ENCODE data around the gene FTCDNL1.

The FTCDNL1 gene

DNA sequence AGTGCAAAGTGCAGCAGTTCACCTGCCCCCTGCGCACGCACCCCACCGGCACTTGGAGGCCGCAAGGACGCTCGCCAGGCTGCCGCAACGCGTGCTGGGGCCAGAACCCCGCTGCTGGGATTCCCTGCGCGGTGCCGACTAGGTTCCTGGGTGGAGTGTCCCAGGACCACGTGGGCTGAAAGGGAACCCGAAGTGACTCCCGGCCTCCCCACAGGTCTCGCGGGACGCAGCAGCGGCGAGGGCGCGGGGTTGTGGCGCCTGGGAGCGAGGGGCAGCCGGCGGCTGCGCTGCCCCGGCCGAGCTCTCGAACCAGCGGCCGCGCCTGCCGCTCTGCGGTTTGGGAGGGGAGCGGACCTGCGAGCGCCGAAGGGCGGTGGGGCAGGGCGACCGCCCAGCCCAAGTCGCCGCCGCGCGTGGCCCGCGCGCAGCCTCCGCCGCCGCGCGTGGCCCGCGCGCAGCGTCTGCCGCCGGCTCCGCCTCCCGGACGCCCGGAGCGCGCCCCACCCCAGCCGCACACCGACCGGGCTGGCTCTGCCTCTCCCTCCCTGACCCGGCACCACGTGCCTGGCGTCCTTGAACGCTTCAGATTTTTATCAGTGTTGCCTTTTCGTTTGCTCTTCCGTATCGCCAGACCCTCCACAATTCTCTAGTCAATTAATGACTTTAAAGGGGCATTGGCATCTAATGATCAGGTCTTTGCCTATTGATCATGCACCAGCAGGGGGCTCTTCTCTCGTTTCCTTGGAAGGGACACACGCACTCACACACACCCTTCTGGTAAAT is at the start of gene FTCDNL1:
Gene FTCDNL1, minus strand, starts transcription at position 475 of the 783 bp plus-strand sequence. CDS start 2,230 bp downstream, outside the sequence.
- TF ChIP-seq, protein P1, sequence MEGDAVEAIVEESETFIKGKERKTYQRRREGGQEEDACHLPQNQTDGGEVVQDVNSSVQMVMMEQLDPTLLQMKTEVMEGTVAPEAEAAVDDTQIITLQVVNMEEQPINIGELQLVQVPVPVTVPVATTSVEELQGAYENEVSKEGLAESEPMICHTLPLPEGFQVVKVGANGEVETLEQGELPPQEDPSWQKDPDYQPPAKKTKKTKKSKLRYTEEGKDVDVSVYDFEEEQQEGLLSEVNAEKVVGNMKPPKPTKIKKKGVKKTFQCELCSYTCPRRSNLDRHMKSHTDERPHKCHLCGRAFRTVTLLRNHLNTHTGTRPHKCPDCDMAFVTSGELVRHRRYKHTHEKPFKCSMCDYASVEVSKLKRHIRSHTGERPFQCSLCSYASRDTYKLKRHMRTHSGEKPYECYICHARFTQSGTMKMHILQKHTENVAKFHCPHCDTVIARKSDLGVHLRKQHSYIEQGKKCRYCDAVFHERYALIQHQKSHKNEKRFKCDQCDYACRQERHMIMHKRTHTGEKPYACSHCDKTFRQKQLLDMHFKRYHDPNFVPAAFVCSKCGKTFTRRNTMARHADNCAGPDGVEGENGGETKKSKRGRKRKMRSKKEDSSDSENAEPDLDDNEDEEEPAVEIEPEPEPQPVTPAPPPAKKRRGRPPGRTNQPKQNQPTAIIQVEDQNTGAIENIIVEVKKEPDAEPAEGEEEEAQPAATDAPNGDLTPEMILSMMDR (IDR thresholded peaks at IDR 0.05; ENCODE audit: unreplicated experiment in 3 of 3) = peak; percentile 48 to 67 (median 50)
- H3K27ac Mint-ChIP-seq = peak within 1 kb of the TSS; percentile 8 to 28 (median 9)
- peaks cover 5% of the 10 kb centered on the region for H3K4me1 Mint-ChIP-seq
- no peaks in the 10 kb centered on the region for H3K36me3 Mint-ChIP-seq (ENCODE audit: low read depth)
- peaks cover 72% of the 10 kb centered on the region for H3K27me3 Mint-ChIP-seq (ENCODE audit: low read depth)
- peak within 1 kb of the TSS; percentile 90 to 98 (median 98) for H3K4me3 Mint-ChIP-seq
- H3K9me3 Mint-ChIP-seq = no peaks in the 10 kb centered on the region

DNA sequence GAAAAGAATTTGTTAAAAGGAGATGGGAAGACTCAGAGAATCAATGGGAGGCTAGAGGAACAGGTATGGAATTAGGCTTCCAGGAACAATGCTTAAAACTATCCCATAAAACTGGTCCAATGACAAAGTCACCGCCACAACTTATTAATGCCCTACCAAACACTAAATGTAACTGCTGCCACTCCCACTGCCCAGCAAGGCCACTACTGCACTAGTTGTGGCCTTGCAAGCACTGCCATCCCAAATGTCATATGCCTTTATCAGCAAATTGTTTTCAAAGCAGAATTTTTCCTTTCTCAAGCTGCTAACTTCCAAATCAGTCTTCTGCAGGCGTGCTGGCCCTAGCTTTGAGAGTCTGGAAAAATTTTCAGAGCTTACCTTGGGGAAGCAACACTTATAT is 45.6 kb upstream of the FTCDNL1 start:
- H3K36me3 Mint-ChIP-seq (ENCODE audit: low read depth) = no peaks in the 10 kb centered on the region
- no peak overlapping the region for H3K4me3 Mint-ChIP-seq
- TF ChIP-seq, protein P1 (IDR thresholded peaks at IDR 0.05; ENCODE audit: unreplicated experiment in 3 of 3) = no peak
- no peaks in the 10 kb centered on the region for H3K27me3 Mint-ChIP-seq (ENCODE audit: low read depth)
- no peak overlapping the region for H3K27ac Mint-ChIP-seq
- H3K9me3 Mint-ChIP-seq = peaks cover 3% of the 10 kb centered on the region
- H3K4me1 Mint-ChIP-seq = peaks cover 6% of the 10 kb centered on the region

DNA sequence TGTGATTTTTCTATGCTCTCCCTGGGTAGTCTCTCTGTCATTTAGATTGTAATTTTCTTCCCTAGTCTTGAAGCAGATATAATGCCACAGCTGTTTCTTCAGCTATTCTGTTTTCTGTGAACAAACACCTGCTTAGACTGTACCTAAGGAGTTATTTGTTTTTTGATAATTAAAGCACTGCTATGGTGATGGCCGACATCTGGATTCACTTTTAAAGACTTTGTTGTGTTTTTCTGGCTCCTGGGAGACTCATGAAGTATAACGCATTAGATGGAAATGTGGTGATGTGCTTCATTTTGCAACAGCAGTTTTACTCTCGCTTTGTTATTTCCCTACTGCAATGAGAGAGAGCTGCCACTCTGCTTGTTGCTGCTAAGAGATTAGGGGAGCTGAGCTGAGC is 44.4 kb upstream of the FTCDNL1 start:
- H3K4me1 Mint-ChIP-seq = peaks cover 6% of the 10 kb centered on the region

DNA sequence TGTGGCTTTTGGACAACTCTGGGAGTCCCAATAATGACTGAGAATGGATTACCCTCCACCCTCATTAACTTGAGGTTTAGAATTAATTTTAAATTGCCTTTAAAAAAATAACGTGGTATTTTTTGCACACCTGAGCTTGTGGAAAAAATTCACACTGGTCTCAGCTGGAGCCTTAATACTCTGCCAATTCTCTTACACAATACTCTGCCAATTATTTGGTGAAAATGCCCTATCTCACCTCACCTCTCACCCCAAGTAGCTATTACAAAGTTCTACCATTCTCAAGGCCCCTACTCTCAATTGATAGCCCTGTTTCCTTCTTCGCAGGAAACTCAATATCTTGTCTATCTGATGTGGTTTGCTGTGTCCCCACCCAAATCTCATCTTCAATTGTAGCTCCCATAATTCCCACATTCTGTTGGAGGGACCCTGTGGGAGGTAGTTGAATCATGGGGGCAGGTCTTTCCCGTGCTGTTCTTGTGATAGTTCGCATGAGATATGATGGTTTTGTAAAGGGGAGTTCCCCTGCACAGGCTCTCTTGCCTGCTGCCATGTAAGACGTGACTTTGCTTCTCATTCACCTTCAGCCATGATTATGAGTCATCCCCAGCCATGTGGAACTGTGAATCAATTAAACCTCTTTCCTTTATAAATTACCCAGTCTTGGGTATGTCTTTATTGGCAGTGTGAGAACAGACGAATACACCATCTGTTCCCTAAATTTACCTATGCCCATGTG is 32.7 kb upstream of the FTCDNL1 start:
- TF ChIP-seq, protein P1 (IDR thresholded peaks at IDR 0.05; ENCODE audit: unreplicated experiment in 3 of 3) = no peak
- Mint-ChIP-seq H3K36me3 (ENCODE audit: low read depth) (no peaks in the 10 kb centered on the region), H3K27ac (no peak overlapping the region), H3K27me3 (ENCODE audit: low read depth) (peaks cover 4% of the 10 kb centered on the region), H3K4me3 (no peak overlapping the region), H3K9me3 (peaks cover 1% of the 10 kb centered on the region), H3K4me1 (no peaks in the 10 kb centered on the region)

More for the DNA sequence above, 44.4 kb upstream of the FTCDNL1 start:
- TF ChIP-seq, protein P1 (IDR thresholded peaks at IDR 0.05; ENCODE audit: unreplicated experiment in 3 of 3) = no peak
- no peak overlapping the region for H3K4me3 Mint-ChIP-seq
- H3K36me3 Mint-ChIP-seq (ENCODE audit: low read depth) = no peaks in the 10 kb centered on the region
- no peaks in the 10 kb centered on the region for H3K27me3 Mint-ChIP-seq (ENCODE audit: low read depth)
- H3K9me3 Mint-ChIP-seq = peaks cover 3% of the 10 kb centered on the region
- H3K27ac Mint-ChIP-seq = no peak overlapping the region

DNA sequence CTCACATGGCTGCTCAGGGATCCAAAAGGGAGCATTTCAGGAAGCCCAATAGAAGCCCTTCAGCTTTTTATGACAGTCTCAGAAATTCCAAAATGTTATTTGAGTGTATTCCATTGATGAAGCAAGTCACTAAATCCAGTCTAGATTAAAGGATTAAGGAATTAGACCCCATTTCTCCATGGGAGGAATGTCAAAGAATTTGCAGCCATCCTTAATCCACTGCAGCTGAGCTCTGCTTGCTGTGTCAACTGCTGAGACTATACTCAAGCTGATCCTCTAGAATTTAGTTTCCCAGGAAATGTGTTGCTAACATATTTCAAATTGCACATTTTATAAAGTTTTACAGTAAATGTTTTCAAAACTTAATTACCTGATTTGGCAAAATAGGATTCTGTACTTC is 31.7 kb upstream of the FTCDNL1 start:
- Mint-ChIP-seq H3K4me1 (no peaks in the 10 kb centered on the region), H3K27ac (no peak overlapping the region), H3K36me3 (ENCODE audit: low read depth) (no peaks in the 10 kb centered on the region), H3K4me3 (no peak overlapping the region), H3K27me3 (ENCODE audit: low read depth) (peaks cover 6% of the 10 kb centered on the region), H3K9me3 (no peaks in the 10 kb centered on the region)
- TF ChIP-seq, protein P1 (IDR thresholded peaks at IDR 0.05; ENCODE audit: unreplicated experiment in 3 of 3) = no peak
